SK-MEL-5 (cell line): ENCODE measurements around the gene RRP1. TPM values are rescaled to one million over a fixed set of nuclear protein-coding genes. Genes with fewer than 3 reads are reported as not detected.
"Not testable (repeated sequence)": the region's sequence is repeated elsewhere in the genome, so short reads cannot be mapped to it uniquely, and the experiment has no call there.

Experiments used
- DNase-seq: peaks from one replicate; pipeline ENCODE4 v3.0.0-alpha.2; 2016; ENCODE audit warnings: low read depth, low spot score
- in situ Hi-C: cut with HindIII; loops from 2 replicates; pipeline ENCODE4 v1.10.0; 2016; ENCODE audit warnings: low sequenced_read_pairs, high pct_unique_total_duplicates, low pct_unique_long_range_greater_than_20kb
- small RNA-seq, 2 experiments: library from RNA; depleted of rRNA; stranded (forward); fragments of <200 nt; gene quantifications; one replicate each; pipeline ENCODE3, GENCODE V24; 2014
- total RNA-seq: library from RNA; depleted of rRNA; stranded (reverse); fragments of >200 nt; shearing (Covaris generic); gene quantifications from 2 replicates; pipeline ENCODE4 v1.2.3, GENCODE V29; 2014; rRNA removed

The RRP1 gene
- total RNA-seq, 1 experiment from 2014 or later, result 23.1 TPM

DNA sequence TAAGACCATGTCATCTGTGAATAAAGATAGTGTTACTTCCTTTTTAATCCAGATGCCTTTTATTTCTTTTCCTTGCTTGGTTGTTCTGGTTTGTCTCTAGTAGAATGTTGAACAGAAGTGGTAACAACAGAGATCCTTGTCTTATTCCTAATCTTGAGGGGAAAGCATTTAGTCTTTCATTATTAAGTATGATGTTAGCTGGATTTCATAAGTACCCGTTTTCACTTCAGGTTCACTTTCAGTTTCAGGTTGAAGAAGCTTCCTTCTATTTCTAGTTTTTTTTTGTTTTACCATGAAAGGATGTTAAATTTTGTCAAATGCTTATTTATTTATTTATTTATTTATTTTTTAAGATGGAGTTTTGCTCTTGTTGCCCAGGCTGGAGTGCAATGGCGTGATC is 53.4 kb downstream of the RRP1 start:
- DNase-seq, result no peak
- in situ Hi-C loops, result no loop called here

DNA sequence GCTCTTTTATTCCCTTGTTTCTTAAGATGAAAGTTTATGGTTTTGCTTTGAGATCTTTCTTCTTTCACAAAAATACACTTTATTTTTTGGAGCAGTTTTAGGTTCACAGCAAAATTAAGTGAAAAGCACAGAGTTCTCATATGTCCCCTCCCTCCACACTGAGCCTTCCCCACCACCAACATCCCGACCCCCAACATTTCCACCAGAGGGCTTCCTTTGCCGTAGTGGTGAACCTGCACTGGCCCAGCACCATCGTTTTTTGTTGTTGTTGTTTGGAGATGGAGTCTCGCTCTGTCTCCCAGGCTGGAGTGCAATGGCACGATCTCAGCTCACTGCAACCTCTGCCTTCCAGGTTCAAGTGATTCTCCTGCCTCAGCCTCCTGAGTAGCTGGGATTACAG is 55.5 kb downstream of the RRP1 start:
- in situ Hi-C loops, DNase-seq: not testable (repeated sequence)

DNA sequence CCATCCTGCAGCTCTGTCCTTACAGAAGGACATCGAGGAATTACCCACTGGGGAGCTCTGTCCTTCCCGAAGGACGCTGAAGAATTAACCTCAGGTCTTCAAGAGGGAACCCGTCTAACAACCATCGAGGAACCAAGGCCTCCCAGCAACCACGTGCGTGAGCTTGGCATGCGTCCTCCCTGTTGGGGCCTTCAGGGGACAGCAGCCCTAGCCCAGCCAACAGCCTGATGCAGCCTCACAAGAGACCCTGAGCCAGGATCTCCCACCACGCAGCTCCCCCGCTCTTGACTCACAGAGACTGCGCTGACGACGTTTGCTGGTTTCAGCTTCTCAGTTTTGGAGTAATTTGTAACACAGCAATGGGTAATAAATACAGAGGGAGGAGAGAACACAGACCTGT is 56.0 kb downstream of the RRP1 start:
- no peak for DNase-seq
- in situ Hi-C loops, result no loop called here

DNA sequence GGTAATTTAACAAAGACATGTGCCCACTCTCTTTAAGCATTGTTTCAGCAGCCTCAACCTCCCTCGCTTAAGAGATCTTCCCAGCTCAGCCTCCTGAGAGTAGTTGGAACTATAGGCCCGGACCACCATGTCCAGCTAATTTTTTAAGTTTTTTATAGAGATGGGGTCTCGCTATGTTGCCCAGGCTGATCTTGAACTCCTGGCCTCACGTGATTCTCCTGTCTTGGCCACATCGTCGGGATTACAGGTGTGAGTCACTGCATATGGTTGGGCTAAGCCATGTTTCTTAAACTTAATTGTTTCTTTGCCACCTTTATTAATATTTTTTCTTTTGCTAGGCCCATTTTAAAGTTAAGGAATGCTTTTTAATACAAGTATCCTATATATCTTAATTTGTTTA is 57.1 kb downstream of the RRP1 start:
- in situ Hi-C loops, result no loop called here

DNA sequence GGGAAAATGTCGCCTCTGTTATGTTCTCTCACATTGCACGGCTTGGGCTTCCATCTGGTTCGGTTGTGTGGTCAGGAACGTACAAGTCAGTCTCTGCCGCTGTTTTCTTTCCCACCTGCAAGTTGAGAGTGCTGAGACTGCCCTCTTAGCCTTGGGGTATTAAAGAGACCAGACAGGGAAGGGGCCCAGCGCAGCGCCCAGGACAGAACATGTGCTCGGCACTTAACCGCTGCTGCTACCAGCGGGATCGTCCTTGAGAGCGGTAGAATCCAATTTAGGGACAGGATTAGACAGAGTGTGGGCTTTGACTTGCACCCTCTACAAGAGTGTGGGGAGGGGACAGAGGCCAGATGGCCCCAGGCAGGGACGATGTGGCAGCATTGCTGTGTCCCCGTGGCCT is 57.9 kb downstream of the RRP1 start:
- no peak for DNase-seq
- in situ Hi-C loops, result no loop called here

More for the DNA sequence above, 57.1 kb downstream of the RRP1 start:
- no peak for DNase-seq

DNA sequence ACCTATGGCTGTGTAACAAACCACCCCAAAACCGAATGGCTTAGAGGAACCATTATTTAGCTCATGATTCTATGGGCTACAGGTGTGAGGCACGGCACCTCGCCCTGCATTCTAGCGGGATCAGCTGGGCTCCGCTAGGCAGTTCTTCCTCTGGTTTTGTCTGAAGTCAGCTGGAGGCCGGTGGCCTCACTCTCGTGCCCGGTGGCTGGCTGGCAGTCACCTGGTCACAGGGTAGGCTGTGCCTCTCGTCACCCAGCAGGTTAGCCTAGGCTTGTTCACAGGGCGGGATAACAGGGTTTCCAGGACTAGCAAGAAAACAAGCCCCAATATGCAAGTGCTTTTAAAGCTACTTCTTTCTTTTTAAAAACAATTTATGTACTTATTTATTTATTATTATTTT is 59.4 kb downstream of the RRP1 start:
- DNase-seq, result no peak
- in situ Hi-C loops, result no loop called here

DNA sequence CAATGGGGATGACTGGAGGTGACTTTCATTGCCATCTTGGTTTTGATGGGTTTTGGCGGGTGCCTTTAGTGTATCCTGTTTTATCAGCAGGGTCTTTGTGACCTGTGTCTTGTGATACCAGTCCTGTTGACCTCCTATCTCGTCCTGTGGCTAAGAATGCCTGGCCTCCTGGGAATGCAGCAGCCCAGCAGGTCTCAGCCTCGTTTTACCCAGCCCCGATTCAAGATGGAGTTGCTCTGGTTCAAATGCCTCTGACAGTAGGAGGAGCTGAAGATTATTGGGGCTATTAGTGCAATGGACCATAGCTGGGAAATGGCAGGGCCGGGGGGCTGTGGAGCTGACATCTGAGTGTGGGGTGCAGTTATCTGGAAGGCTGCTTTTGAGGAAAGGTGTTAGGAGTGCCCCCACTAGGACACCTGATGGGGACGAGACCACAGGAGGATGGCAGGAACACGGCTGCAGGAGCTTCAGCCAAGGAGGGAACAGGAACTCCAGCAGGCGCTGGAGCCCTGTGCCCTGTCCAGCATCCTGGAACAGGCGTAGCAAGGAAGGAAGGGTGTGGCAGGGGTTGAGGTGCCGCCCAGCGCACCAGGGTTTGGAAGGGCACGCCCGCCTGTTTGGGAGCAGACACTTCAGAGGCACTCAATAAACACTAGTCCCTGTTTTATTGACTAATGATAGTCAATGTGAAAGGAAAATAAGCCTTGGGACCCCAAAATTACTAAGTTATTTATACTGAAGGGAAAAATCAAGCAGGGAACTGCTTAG is 60.3 kb downstream of the RRP1 start:
- in situ Hi-C loops, result no loop called here

DNA sequence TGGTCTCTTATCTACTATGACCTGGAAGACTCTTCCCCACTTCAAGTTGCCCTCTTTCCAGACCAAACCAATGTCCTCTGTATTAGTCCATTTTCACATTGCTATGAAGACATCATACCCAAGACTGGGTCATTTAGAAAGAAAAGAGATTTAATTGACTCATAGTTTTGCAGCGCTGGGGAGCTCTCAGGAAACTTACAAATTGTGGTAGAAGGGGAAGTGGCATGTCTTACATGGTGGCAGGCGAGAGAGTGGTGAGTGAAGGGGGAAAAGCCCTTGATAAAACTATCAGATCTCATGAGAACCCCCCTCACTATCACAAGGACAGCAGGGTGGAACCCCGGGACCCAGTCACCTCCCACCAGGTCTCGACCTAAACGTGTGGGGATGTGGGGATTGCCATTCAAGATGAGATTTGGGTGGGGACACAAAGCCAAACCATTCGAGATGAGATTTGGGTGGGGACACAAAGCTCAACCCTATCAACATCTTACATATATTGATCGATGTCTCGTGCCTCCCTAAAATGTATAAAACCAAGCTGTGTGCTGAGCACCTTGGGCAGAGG is 61.4 kb downstream of the RRP1 start:
- in situ Hi-C loops, result no loop called here
- DNase-seq, result no peak

More for the DNA sequence above, 60.3 kb downstream of the RRP1 start:
- DNase-seq, result no peak

DNA sequence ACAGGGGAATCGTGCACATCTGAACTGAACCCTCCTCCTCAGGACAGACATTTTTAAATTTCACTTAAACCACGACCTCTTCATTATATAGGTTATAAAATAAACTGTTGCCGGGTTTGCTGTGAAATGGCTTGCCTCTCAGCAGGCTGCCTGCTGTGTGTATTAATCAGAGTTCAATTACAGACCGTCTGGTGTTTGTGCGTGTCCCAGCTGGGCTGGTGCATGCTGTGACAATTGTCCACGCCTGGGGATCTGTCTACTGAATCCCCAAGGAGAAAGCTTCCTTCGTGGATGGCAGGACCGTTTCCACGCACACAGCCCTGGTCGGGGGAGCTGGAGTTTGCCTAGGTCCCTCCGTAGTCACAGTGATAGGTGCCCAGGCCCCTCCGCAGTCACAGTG is 62.2 kb downstream of the RRP1 start:
- DNase-seq, result no peak
- in situ Hi-C loops, result no loop called here

DNA sequence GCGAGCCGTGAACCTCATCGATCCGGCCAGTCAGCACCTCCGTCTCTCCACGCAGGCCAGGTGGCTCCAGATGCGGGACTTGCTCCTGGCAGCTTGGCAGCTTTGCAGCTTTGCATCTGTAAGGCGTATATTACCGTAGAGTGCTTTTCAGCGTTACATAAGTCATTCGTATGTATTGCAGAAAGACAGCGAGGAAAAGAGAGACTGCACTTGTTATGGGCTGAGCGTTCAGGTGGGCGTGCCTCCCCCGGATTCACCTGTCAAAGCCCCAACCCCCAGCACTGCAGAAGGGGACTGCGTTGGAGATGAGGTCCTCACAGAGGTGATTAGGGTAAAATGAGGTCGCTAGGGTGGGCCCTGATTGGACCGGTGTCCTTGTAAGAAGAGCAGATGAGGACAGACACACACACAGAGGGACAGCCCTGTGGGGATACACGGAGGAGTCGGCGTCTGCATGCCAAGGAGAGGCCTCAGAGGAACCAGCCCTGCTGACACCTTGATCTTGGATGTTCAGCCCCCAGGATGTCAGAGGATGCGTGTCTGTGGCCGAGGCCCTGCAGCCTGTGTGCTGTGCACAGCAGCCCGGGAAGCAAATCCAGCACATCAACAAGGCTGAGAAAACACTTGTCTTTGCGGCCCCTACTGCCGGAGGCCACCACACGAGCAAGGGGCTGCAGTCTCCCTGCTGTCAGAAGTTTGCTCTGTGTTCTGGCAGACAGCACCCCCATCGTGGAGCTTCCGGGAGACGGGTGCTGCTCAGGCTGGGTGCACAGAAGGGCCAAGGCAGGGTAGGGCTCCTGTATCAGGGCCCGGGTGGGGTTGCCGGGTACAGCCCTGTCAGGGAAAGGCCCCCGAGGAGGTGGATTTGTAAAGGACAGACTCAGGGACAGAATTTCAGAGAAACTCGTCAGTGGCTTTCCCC is 64.7 kb downstream of the RRP1 start:
- DNase-seq, result no peak
- in situ Hi-C loops, result no loop called here

Small RNA genes within 50 kb of the gene (small RNA-seq; reads per million reads assigned to genes)
- 0 reads per million in 2 experiments for gene AP001052.1

Other genes starting within 250 kb of the RRP1 start
- 0.40 and 0.77 TPM in 2 replicates for gene HSF2BP, start 130.1 kb upstream of the RRP1 start, total RNA-seq
- gene RRP1B, start 130.0 kb upstream of the RRP1 start, total RNA-seq, result 22.9 and 23.5 TPM in 2 replicates
- gene PDXK, start 70.4 kb upstream of the RRP1 start, total RNA-seq, result 63.5 and 69.9 TPM in 2 replicates
- gene CSTB, start 13.3 kb upstream of the RRP1 start, total RNA-seq, result 48.2 and 50.4 TPM in 2 replicates
- 22.0 and 22.5 TPM in 2 replicates for gene AGPAT3, start 75.6 kb downstream of the RRP1 start, total RNA-seq
- 19.9 and 24.3 TPM in 2 replicates for gene TRAPPC10, start 222.7 kb downstream of the RRP1 start, total RNA-seq